IPS-NIHi7 (cell line): ENCODE results near the gene RASD1.
"Not testable (repeated sequence)": the region's sequence is repeated elsewhere in the genome, so short reads cannot be mapped to it uniquely, and the experiment has no call there.

Experiments
- DNase-seq: peaks from one replicate; pipeline ENCODE4 v3.0.0; 2012; ENCODE audit warnings: mixed read lengths; ENCODE audit errors: extremely low spot score

RASD1 gene

GRCh38 chr17:17469358-17469757 lies 26.8 kb downstream of the RASD1 start:
- DNase-seq = no peak

- DNase-seq = no peak
These were observed 27.8 kb downstream of the RASD1 start for GRCh38 chr17:17468217-17469010.

- no peak for DNase-seq
These were observed 28.5 kb downstream of the RASD1 start for GRCh38 chr17:17467720-17468119.

- DNase-seq = no peak
These were observed 29.2 kb downstream of the RASD1 start for GRCh38 chr17:17467016-17467415.

DNA sequence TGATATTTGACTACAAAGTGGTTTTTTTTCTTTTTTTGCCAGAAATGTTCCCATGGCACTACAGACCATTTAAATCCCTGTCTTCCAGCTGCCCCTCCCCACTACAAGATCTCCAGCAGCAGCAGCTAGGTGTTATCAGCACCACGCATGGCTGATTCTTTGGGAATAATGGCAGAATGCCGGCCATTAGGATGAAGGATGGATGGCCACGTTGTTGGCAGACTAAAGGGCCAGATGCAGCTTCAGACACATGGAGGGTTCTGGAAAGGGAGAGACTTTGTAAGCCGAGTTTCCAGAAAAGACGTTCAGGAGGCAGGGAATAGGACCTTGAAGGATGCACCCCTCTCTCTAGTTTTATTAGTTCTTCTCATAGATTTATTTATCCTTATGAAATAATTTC lies 29.7 kb downstream of the RASD1 start:
- no peak for DNase-seq

DNA sequence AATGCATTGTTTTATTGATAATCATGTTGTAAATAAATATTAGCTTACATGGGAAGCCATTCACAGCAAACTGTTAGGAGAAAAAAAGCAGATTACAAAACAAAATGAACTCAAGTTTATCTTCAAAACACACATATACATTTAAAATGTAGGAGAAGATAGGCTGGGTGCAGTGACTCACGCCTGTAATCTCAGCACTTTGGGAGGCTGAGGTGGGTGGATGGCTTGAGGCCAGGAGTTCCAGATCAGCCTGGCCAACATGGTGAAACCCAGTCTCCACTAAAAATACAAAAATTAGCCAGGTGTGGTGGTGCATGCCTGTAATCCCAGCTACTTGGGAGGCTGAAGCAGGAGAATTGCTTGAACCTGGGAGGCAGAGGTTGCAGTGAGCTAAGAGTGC lies 30.3 kb downstream of the RASD1 start:
- DNase-seq = not testable (repeated sequence)

GRCh38 chr17:17463821-17464220 lies 32.4 kb downstream of the RASD1 start:
- DNase-seq = no peak

DNA sequence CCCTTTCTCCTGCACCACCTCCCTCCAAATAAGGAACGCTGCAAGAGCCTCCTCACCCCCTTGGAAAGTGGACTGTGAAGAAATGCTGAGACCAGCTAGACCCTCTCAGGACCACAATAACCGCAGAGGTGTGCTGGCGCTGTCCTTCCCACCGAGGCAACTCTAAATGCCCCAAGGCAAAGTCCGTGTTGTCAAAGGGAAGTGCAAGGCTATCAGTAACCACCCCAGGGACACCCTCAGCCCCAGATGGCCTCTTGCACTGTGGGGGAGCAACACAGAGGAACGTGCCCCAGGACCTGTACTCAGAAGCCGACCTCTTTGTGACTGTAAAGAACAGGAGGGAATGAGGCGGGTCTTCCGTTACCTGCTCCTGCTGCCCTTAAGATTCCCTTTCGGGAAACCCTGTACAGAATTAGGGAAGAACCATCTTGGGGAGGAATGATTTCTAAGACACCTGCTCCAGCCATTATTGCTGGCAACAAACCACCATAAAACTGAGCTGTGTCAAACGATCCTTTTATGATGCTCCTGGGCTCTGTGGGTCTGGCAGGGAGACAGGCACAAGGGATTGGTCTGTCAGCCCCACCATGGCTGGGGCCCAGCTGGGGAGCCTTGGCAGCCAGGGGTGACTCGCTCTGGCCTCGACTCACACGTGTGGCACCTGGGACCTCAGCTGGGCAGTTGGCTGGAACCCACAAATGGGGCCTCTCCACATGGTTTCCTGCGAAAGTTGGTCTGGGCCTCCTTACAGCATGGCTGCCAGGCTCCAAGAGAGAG lies 34.0 kb downstream of the RASD1 start:
- no peak for DNase-seq

DNA sequence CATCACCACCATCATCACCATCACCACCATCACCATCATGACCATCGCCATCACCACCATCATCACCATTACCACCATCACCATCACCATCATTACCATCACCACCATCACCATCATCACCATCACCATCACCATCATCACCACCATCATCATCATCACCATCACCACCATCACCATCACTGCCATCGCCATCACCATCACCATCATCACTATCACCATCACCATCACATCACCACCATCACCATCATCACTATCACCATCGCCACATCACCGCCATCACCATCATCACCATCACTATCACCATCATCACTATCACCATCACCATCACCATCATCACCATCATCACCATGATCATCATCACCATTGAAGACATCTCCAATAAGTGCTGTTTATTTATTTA lies 36.2 kb downstream of the RASD1 start:
- DNase-seq = no peak

- no peak for DNase-seq
These were observed 38.5 kb downstream of the RASD1 start for GRCh38 chr17:17457680-17458079.

DNA sequence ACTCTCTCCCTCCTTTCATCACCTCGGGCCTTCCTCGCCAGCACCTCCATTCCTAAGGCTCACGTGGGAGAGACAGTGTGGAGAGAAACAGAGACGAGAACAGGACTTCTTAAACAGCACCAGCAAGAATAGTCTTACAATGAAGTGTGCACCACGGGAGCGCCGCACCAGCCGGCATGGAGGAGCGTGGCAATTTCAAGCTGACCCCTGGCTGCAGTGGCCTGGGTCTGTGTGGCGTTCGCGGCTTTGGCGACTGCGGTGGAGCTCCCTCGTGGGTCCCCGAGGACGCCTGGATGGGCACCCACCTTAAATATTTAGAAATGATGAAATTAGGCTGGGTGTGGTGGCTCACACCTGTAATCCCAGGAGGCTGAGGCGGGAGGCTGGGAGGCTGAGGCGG lies 39.9 kb downstream of the RASD1 start:
- DNase-seq = no peak

DNA sequence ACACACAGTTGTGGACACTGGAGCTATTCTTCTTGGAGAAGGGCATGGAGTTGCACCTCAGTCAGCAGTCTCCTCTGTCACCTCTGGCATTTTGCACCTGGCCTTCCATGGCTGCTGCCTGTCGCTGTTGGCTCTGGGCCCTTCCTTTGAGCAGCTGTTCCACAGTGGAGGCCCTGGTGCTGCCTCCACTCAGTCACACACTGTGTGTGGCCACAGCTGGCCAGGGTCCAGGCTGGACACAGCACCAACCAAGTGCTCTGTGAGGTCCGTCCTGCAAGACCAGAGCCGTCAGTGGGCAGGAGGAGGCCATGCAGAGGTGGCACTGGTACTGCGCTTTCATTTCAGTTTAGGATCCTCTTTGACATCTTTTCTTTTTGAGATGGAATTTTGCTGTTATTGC lies 41.0 kb downstream of the RASD1 start:
- no peak for DNase-seq

GRCh38 chr17:17454700-17455099 lies 41.5 kb downstream of the RASD1 start:
- DNase-seq = not testable (repeated sequence)

DNA sequence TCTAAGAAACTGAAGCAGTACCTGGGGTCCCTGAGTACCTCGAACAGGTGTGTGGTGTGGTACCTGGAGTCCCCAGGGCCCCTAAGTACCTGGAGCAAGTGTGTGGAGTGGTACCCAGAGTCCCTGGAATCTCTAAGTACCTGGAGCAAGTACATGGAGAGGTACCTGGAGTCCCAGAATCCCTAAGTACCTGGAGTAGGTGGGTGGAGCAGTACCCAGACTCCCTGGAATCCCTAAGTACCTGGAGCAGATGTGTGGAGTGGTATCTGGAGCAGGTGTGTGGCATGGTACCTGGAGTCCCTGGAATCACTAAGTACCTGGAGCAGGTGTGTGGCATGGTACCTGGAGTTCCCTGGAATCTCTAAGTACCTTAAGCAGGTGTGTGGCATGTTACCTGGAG lies 41.9 kb downstream of the RASD1 start:
- no peak for DNase-seq

GRCh38 chr17:17453088-17453487 lies 43.1 kb downstream of the RASD1 start:
- DNase-seq = no peak

GRCh38 chr17:17448723-17449122 lies 47.5 kb downstream of the RASD1 start:
- DNase-seq = no peak

DNA sequence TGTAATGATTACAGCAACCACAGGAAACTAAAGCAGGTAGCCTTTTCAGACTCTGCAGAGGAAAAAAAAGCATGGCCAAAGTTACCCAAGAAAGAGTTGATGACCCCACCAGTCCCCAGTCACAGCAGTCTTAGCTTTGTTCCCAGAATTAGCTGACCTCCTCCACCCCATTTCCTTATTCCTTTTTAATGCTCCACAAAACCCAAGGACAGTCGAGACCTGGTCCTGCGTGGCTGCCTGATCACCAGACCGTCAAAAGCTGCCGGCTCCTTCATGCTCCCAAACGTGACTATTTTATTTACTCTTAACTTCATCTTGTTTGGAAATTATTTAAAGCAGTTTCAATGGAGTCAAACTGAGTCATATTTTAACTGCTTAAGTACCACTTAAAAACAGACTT lies 48.1 kb downstream of the RASD1 start:
- no peak for DNase-seq

GRCh38 chr17:17447264-17447663 lies 48.9 kb downstream of the RASD1 start:
- no peak for DNase-seq

GRCh38 chr17:17446666-17447155 lies 49.5 kb downstream of the RASD1 start:
- DNase-seq = no peak

GRCh38 chr17:17445925-17446665 lies 50.1 kb downstream of the RASD1 start:
- DNase-seq = no peak

GRCh38 chr17:17445296-17445924 lies 50.8 kb downstream of the RASD1 start:
- DNase-seq = no peak
